ENCODE measurements around the gene B4GALT3.

The B4GALT3 gene

DNA sequence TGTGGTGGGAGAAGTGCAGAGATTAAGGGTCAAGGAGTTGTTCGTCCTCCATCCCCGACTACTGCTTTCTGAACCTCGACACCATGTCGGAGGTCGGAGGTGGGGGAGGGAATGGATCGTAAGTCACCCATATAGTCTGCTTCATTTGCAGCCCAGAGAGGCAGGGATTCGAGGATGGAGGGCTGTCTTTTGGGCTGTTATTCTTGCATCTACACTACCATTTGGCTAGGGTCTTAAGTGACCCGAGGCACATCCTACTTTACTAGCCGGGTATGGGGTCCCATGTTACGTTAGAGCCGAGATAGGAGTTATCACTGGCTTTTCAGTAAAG, 17.4 kb downstream of the B4GALT3 start:
- H3K36me3 ChIP-seq (ENCODE audit: insufficient read depth, low read length), result peaks cover 51% of the 10 kb centered on the region
- 19% methylated on average over 11 of the region's 11 CpGs for WGBS
- peaks cover 10% of the 10 kb centered on the region; the same call in 1 of the 2 replicates for H3K4me1 ChIP-seq (ENCODE audit: insufficient read depth, low read length)
- peak overlapping the region; percentile 84 for H3K9ac ChIP-seq (ENCODE audit: low read depth, low read length)
- no peaks in the 10 kb centered on the region for H3K9me3 ChIP-seq (ENCODE audit: insufficient read depth, low read depth, low read length)
- H3K4me3 ChIP-seq (ENCODE audit: low read length), result peak overlapping the region; percentile 75
- no peaks in the 10 kb centered on the region for H3K27me3 ChIP-seq (ENCODE audit: insufficient read depth, low read length)
- peak overlapping the region; percentile 80 for H3K27ac ChIP-seq (ENCODE audit: low read depth, low read length)

DNA sequence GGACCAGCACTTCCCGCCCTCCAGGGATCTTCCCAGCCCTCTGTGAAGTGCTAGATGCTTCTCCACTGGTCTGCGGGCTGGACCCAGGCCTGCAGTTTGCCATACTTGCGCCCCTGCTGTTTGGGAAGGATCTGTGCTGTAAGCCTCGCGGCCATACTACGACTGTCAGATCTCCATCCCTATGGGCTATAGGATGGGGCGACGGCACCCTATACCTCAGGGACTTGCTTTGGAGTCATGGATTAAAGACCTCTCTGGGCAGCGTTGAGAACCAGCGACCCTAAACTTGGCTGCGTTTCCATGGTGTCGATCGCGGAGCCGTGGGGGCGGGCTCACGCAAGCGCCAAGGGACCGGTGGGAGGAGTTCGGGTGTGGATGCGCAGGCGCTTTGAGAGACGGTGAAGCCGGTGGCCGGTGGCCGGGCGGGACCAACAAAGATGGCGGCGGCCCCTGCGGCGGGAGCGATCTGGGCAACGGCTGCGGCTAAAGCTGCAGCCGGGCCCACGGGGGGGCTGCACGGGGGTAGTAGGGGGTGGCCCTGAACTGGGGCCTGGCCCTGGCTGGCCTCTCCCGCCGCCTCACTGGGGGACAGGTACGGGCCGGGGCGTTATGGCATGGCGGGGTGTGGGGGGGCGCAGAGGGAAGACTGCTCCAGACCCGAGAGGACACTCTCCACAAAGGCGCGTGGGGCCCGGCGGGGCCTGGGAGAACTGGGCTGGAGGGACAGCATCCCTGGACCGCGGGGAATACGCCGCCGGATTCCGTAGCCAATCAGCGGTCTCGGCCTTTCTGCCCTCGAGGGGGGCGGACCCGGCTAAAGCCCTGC, 18.0 kb downstream of the B4GALT3 start, which contains the start of gene USP21:
Gene USP21 (plus strand): TSS at position 414 of the 826 bp plus-strand sequence. CDS start 1,141 bp downstream, outside the sequence.
- WGBS, result 2% methylated on average over 60 of the region's 60 CpGs
- peak within 1 kb of the TSS; percentile 80 for H3K27ac ChIP-seq (ENCODE audit: low read depth, low read length)

GRCh38 chr1:161158316-161159010, 18.8 kb downstream of the B4GALT3 start:
- H3K27me3 ChIP-seq (ENCODE audit: insufficient read depth, low read length), result no peaks in the 10 kb centered on the region
- peaks cover 41% of the 10 kb centered on the region for H3K36me3 ChIP-seq (ENCODE audit: insufficient read depth, low read length)
- H3K4me1 ChIP-seq (ENCODE audit: insufficient read depth, low read length), result peaks cover 10% of the 10 kb centered on the region; the same call in 1 of the 2 replicates
- peak overlapping the region; percentile 58 for H3K9ac ChIP-seq (ENCODE audit: low read depth, low read length)
- H3K27ac ChIP-seq (ENCODE audit: low read depth, low read length), result no peak overlapping the region
- WGBS, result 89% methylated on average over 9 of the region's 9 CpGs
- H3K9me3 ChIP-seq (ENCODE audit: insufficient read depth, low read depth, low read length), result no peaks in the 10 kb centered on the region
- H3K4me3 ChIP-seq (ENCODE audit: low read length), result peak overlapping the region; percentile 75

More for the DNA sequence above, 18.0 kb downstream of the B4GALT3 start, which contains the start of gene USP21:
- Histone ChIP-seq H3K9ac (ENCODE audit: low read depth, low read length) (peak within 1 kb of the TSS; percentile 84), H3K4me3 (ENCODE audit: low read length) (peak within 1 kb of the TSS; percentile 75), H3K9me3 (ENCODE audit: insufficient read depth, low read depth, low read length) (no peaks in the 10 kb centered on the region), H3K36me3 (ENCODE audit: insufficient read depth, low read length) (peaks cover 45% of the 10 kb centered on the region), H3K4me1 (ENCODE audit: insufficient read depth, low read length) (peaks cover 10% of the 10 kb centered on the region; the same call in 1 of the 2 replicates), H3K27me3 (ENCODE audit: insufficient read depth, low read length) (no peaks in the 10 kb centered on the region)

GRCh38 chr1:161157867-161158266, 19.4 kb downstream of the B4GALT3 start:
- Histone ChIP-seq H3K27ac (ENCODE audit: low read depth, low read length) (no peak overlapping the region), H3K9me3 (ENCODE audit: insufficient read depth, low read depth, low read length) (no peaks in the 10 kb centered on the region), H3K36me3 (ENCODE audit: insufficient read depth, low read length) (peaks cover 37% of the 10 kb centered on the region)

GRCh38 chr1:161153682-161154337, 23.5 kb downstream of the B4GALT3 start, which contains the start of gene UFC1:
UFC1 (plus strand) TSS chr1:161153978; CDS start chr1:161153998, 20 bp downstream.
- 1% methylated on average over 33 of the region's 33 CpGs for WGBS
- no peaks in the 10 kb centered on the region for H3K27me3 ChIP-seq (ENCODE audit: insufficient read depth, low read length)
- H3K9ac ChIP-seq (ENCODE audit: low read depth, low read length), result peak within 1 kb of the TSS; percentile 92
- no peaks in the 10 kb centered on the region for H3K9me3 ChIP-seq (ENCODE audit: insufficient read depth, low read depth, low read length)
- H3K4me3 ChIP-seq (ENCODE audit: low read length), result peak within 1 kb of the TSS; percentile 68
- peaks cover 19% of the 10 kb centered on the region for H3K36me3 ChIP-seq (ENCODE audit: insufficient read depth, low read length)
- peaks cover 4% of the 10 kb centered on the region; the same call in 1 of the 2 replicates for H3K4me1 ChIP-seq (ENCODE audit: insufficient read depth, low read length)
- peak within 1 kb of the TSS; percentile 84 for H3K27ac ChIP-seq (ENCODE audit: low read depth, low read length)

More at GRCh38 chr1:161157867-161158266, 19.4 kb downstream of the B4GALT3 start:
- WGBS, result 95% methylated on average over 1 of the region's 1 CpG
- Histone ChIP-seq H3K4me1 (ENCODE audit: insufficient read depth, low read length) (peaks cover 10% of the 10 kb centered on the region; the same call in 1 of the 2 replicates), H3K4me3 (ENCODE audit: low read length) (no peak overlapping the region), H3K27me3 (ENCODE audit: insufficient read depth, low read length) (no peaks in the 10 kb centered on the region), H3K9ac (ENCODE audit: low read depth, low read length) (no peak overlapping the region)

- peak overlapping the region; percentile 60; the same call in 1 of the 2 replicates for H3K27ac ChIP-seq (ENCODE audit: low read depth, low read length)
- H3K9ac ChIP-seq (ENCODE audit: low read depth, low read length), result peak overlapping the region; percentile 92; the same call in 1 of the 2 replicates
- H3K4me3 ChIP-seq (ENCODE audit: low read length), result peak overlapping the region; percentile 68
- 36% methylated on average over 8 of the region's 9 CpGs for WGBS
- H3K9me3 ChIP-seq (ENCODE audit: insufficient read depth, low read depth, low read length), result no peaks in the 10 kb centered on the region
- no peaks in the 10 kb centered on the region for H3K4me1 ChIP-seq (ENCODE audit: insufficient read depth, low read length)
- H3K27me3 ChIP-seq (ENCODE audit: insufficient read depth, low read length), result no peaks in the 10 kb centered on the region
- peaks cover 15% of the 10 kb centered on the region for H3K36me3 ChIP-seq (ENCODE audit: insufficient read depth, low read length)
These were observed 24.1 kb downstream of the B4GALT3 start for GRCh38 chr1:161153176-161153575.

GRCh38 chr1:161145832-161146231, 31.5 kb downstream of the B4GALT3 start:
- Histone ChIP-seq H3K9me3 (ENCODE audit: insufficient read depth, low read depth, low read length) (no peaks in the 10 kb centered on the region), H3K36me3 (ENCODE audit: insufficient read depth, low read length) (no peaks in the 10 kb centered on the region), H3K9ac (ENCODE audit: low read depth, low read length) (no peak overlapping the region), H3K27me3 (ENCODE audit: insufficient read depth, low read length) (no peaks in the 10 kb centered on the region), H3K27ac (ENCODE audit: low read depth, low read length) (no peak overlapping the region), H3K4me3 (ENCODE audit: low read length) (no peak overlapping the region), H3K4me1 (ENCODE audit: insufficient read depth, low read length) (no peaks in the 10 kb centered on the region)
- WGBS, result 94% methylated on average over 3 of the region's 3 CpGs

- no peak overlapping the region for H3K27ac ChIP-seq (ENCODE audit: low read depth, low read length)
- WGBS, result 97% methylated on average over 29 of the region's 29 CpGs
- no peak overlapping the region for H3K4me3 ChIP-seq (ENCODE audit: low read length)
- H3K36me3 ChIP-seq (ENCODE audit: insufficient read depth, low read length), result no peaks in the 10 kb centered on the region
- H3K9ac ChIP-seq (ENCODE audit: low read depth, low read length), result no peak overlapping the region
- no peaks in the 10 kb centered on the region for H3K27me3 ChIP-seq (ENCODE audit: insufficient read depth, low read length)
- H3K4me1 ChIP-seq (ENCODE audit: insufficient read depth, low read length), result no peaks in the 10 kb centered on the region
- H3K9me3 ChIP-seq (ENCODE audit: insufficient read depth, low read depth, low read length), result no peaks in the 10 kb centered on the region
These were observed 36.4 kb downstream of the B4GALT3 start for GRCh38 chr1:161140755-161141400.

DNA sequence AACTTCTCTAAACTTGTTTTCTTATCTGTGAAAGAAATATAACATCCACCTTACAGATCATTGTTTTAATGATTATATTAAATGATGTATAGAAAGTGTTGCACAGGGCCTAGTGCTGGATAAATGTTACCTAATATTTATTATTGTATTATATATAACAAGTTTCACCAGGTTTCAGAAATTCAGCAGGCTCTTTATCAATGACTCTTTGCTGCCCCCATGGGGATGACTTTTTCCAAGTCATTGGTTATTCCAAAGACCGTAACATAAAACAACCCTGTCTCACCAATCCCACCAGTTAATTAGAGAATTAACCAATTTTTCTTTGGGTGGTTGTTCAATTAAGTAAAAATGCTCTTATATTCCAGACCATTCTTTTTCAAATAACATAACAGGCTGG, 37.5 kb downstream of the B4GALT3 start:
- WGBS, result 83% methylated on average over 1 of the region's 1 CpG
- Histone ChIP-seq H3K9me3 (ENCODE audit: insufficient read depth, low read depth, low read length) (no peaks in the 10 kb centered on the region), H3K4me3 (ENCODE audit: low read length) (no peak overlapping the region), H3K27me3 (ENCODE audit: insufficient read depth, low read length) (no peaks in the 10 kb centered on the region), H3K9ac (ENCODE audit: low read depth, low read length) (no peak overlapping the region), H3K27ac (ENCODE audit: low read depth, low read length) (no peak overlapping the region), H3K36me3 (ENCODE audit: insufficient read depth, low read length) (peaks cover 3% of the 10 kb centered on the region; the same call in 1 of the 2 replicates), H3K4me1 (ENCODE audit: insufficient read depth, low read length) (no peaks in the 10 kb centered on the region)

DNA sequence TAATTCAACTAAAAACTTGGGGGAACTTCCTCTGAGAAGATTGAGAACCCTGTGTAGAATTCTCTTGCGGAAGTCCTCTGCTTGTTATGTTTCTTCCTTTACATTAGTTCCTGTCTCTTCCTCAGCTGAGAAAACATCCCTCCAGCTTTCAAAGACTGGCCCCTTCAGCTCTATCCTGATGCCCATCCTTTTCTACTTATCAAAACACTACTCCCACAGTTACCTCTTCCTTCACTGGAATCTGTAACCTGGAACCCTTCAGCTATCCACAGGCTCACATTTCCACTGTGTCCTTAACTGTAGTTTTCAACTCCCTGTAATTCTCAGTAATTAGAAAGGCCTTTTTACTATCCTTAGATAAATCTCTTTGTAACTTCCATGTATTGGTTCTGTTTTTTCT, 38.9 kb downstream of the B4GALT3 start:
- peaks cover 3% of the 10 kb centered on the region; the same call in 1 of the 2 replicates for H3K36me3 ChIP-seq (ENCODE audit: insufficient read depth, low read length)
- H3K9ac ChIP-seq (ENCODE audit: low read depth, low read length), result no peak overlapping the region
- no peak overlapping the region for H3K4me3 ChIP-seq (ENCODE audit: low read length)
- H3K27me3 ChIP-seq (ENCODE audit: insufficient read depth, low read length), result no peaks in the 10 kb centered on the region
- H3K9me3 ChIP-seq (ENCODE audit: insufficient read depth, low read depth, low read length), result no peaks in the 10 kb centered on the region
- no peak overlapping the region for H3K27ac ChIP-seq (ENCODE audit: low read depth, low read length)
- H3K4me1 ChIP-seq (ENCODE audit: insufficient read depth, low read length), result no peaks in the 10 kb centered on the region
- 92% methylated on average over 1 of the region's 1 CpG for WGBS
